C4-2B (cell line): ENCODE results near the gene NECAB3.
"Not testable (repeated sequence)": the region's sequence is repeated elsewhere in the genome, so short reads cannot be mapped to it uniquely, and the experiment has no call there.

Experiments
- H3K27ac ChIP-seq: fragments of 450-650 bp; 2 replicates; pipeline ENCODE4 v1.5.1; 2017
- CTCF ChIP-seq: fragments of 450-650 bp; conservative IDR thresholded peaks from 2 replicates; pipeline ENCODE4 v1.5.1; 2017; ENCODE audit warnings: mild to moderate bottlenecking
- ZFX ChIP-seq: fragments of 450-650 bp; IDR thresholded peaks from 2 replicates; pipeline ENCODE4 v1.6.1; 2017

The NECAB3 gene

DNA sequence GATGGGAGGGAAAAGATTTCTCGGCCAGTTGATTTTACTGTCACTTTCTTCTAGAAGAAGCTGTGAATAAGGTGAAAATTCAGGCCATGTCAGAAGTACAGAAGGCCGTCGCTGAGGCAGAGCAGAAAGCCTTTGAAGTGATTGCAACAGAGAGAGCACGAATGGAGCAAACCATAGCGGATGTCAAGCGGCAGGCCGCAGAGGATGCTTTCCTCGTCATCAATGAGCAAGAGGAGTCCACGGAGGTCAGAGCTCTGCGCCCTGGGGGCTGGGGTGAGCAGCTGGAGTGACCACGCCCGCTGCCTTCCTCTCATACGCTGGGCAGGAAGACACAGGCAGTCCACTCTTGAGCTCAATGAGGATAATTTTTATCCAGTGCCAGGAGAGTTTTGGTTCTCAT, 33.9 kb downstream of the NECAB3 start:
- TF ChIP-seq CTCF: no peak
- no peak for TF ChIP-seq ZFX
- no peak overlapping the region for H3K27ac ChIP-seq

DNA sequence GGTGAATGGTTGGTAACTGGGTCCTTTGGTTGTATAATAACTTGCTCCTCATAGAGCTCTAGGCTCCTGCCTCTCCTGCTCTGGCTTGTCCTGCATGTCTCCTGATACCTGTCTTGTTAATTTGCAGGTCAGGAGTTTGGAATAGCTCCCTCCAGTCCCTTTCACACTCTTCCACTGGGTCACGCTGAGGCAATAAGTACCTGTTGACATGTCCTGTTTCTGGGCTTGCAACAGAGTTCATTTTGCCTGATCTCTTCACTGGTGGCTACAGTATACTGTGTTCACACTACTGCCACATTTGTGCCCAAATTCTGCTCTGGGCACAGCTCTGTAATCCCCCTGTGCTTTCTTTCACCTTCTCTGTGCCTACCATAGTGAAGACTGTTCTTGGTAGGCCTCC, 37.5 kb downstream of the NECAB3 start:
- TF ChIP-seq CTCF (no peak), ZFX (no peak)
- no peak overlapping the region for H3K27ac ChIP-seq

DNA sequence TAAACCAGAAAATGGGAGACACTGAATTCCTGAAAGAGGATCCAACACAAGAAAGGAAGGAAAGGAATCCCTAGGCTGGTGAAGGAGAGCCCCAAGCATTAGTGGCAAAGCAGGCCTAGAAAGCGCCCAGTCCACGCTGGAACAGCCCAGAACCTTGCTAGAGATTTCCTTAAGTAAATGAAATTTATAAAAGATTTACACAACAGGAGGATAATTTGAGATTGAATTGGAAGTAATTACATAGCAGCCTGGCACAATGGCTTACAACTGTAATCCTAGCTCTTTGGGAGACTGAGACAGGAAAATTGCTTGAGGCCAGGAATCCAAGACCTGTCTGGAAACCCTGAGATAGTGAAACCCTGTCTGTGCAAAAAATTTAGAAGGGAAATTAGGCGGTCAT, 38.9 kb downstream of the NECAB3 start:
- no peak for TF ChIP-seq ZFX
- no peak for TF ChIP-seq CTCF
- no peak overlapping the region for H3K27ac ChIP-seq

DNA sequence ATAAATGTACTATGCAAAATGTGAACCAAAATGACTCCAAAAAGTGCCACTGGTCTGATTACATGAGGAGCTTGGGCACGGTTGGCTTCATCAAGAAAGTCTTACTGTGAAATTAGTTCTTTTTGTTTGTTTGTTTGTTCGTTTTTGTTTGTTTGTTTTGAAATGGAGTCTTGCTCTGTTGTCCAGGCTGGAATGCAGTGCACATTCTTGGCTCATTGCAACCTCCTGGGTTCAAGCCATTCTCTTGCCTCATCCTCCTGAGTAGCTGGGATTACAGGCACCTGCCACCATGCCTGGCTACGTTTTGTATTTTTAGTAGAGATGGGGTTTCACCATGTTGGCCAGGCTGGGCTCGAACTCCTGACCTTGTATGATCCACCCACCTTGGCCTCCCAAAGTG, 42.3 kb downstream of the NECAB3 start:
- H3K27ac ChIP-seq: not testable (repeated sequence)

DNA sequence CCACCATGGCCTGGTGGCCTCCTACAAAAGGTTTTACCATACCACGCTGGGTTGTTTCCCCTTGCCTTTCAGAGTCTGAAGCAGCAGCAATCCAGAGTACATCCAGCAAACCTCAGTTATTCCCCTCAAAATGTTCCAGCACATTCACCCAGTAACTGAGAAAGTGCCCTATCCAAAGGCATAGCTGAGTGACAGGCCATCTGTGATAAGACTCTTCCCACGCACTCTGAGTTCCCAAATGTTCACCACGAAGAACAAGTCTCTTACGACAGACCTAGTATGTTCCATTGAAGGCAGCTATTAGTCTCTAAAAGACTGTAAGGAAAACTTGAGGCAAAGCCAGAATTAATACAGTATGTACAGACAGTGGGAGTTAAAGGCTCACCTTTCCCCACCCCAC, 43.7 kb downstream of the NECAB3 start:
- TF ChIP-seq CTCF (no peak), ZFX (no peak)

DNA sequence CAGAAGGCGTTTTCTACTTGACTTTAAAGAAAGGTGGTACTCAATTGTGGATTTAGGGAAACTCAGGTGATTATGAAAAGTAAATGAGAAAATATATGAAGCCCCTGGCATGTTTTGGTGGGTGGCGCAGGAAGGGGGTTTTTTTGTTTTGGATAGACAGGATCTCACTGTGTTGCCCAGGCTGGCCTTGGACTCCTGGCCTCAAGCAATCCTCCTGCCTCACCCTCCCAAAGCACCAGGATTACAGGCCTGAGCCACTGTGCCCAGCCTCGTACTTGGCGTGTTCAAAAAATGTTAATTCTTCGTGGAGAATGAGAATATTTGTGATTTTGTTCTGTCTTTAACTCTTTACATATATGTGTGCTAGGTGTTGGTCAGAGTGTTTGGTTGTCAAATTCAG, 44.2 kb downstream of the NECAB3 start:
- TF ChIP-seq CTCF (no peak), ZFX (no peak)
- H3K27ac ChIP-seq: no peak overlapping the region

More for the DNA sequence above, 43.7 kb downstream of the NECAB3 start:
- no peak overlapping the region for H3K27ac ChIP-seq

DNA sequence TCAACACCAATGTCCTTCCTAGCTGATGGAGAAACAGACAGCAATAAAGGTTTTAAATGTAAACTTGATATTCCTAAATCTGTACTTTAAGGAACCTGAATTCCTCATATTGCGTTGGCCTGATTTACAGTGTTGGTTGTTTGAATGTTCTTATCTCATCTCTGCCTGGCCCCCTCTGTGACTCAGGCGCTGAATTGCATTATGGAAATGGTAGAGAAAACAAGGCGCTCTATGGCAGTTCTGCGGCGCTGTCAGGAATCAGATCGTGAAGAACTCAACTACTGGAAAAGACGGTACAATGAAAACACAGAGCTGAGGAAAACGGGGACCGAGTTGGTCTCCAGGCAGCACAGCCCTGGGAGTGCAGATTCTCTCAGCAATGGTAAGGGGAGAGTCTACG, 44.7 kb downstream of the NECAB3 start:
- TF ChIP-seq CTCF (no peak), ZFX (no peak)
- H3K27ac ChIP-seq: no peak overlapping the region

DNA sequence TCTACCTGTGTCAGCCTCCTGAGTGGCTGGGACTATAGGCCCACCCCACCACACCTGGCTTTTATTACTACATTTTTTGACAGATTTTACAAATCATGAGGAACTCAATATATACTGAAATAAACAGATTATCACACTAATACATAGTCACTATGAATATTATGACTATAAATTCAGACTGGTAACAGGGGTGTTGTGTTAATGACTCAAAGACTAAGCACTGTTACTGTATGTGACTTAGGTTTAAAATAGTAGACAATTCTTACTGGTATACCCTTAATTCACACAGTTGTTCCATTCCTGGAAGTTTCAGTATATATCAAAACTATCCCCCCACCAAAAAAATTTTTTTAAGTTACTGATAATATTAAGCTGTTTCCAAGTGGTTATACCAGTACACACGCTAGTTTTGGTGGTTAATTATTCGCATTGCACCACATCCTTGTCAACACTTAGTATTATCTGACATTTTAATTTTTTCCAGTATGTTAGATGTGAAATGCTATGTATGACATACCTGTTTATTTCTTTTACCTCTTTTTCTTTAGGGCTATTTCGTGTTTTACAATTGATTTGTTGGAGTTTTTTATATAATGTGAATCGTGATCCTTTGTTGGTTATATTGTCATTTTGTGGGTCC, 46.5 kb downstream of the NECAB3 start:
- H3K27ac ChIP-seq: no peak overlapping the region
- TF ChIP-seq ZFX (no peak), CTCF (no peak)
